K562 (cell line): ENCODE measurements around the gene RRM2. TPM values are rescaled to one million over a fixed set of nuclear protein-coding genes. Genes with fewer than 3 reads are reported as not detected.

ENCODE experiments used
- ATAC-seq: fragments of 200-7000 bp; cut with Tn5 transposase; 3 replicates; pipeline ENCODE4 v1.9.1; 2020; ENCODE audit warnings: moderate library complexity
- BruUV-seq: library from RNA; stranded (reverse); fragments of 400-500 nt; replicated peaks from 2 replicates; lab custom pipeline; 2021; lab: Mats Ljungman, UMichigan
- CTCF ChIA-PET: fragments of 300-600 bp; formaldehyde crosslinking; extraction: SDS; loops from one replicate; lab custom pipeline; 2021; ENCODE audit warnings: low intra/inter-chr PET ratio; lab: Yijun Ruan, JAX
- POLR2A ChIA-PET: fragments of 300-600, 350-650 bp; sonication (Branson Sonifier 250); formaldehyde crosslinking; extraction: SDS; loops from one replicate; lab custom pipeline; 2021; ENCODE audit warnings: antibody characterized with exemption, inconsistent platforms; lab: Yijun Ruan, JAX
- DNase-seq, 4 experiments: peaks; one replicate each; pipeline versions ENCODE4 v3.0.0 to v3.0.0-alpha.2; 2011 to 2018; ENCODE audit warnings: low spot score in 3 of 4, mixed read lengths in 3 of 4; ENCODE audit errors: extremely low read depth in 1 of 4
- FAIRE-seq: peaks from 2 replicates; lab custom pipeline; 2011; peaks lifted over from hg19 to GRCh38; lab: Jason Lieb, UNC
- H2AFZ ChIP-seq: 2 replicates; pipeline ENCODE4 v1.6.0; 2011; ENCODE audit warnings: low read depth, low read length, control low read depth, inconsistent platforms
- H3K27ac ChIP-seq: fragments of 200-600 bp; 3 replicates; pipeline ENCODE4 v1.8.0; 2011; ENCODE audit warnings: low read depth, mild to moderate bottlenecking, control low read depth, inconsistent platforms, low read length, moderate library complexity, mixed read lengths; ENCODE audit errors: extremely low read depth
- H3K27me3 ChIP-seq, 2 experiments: fragments of 300-600 bp in 1 of 2; 2 replicates in 1 of 2; 3 replicates in 1 of 2; pipeline versions ENCODE4 v1.6.0 to v1.8.0; 2011; ENCODE audit warnings: inconsistent platforms in 2 of 2, low read length in 2 of 2, mild to moderate bottlenecking in 1 of 2, mixed read lengths in 1 of 2, moderate library complexity in 1 of 2; ENCODE audit not compliant: control insufficient read depth in 2 of 2, insufficient read depth in 2 of 2
- H3K36me3 ChIP-seq: fragments of 300-600 bp; 3 replicates; pipeline ENCODE4 v1.8.0; 2011; ENCODE audit warnings: mild to moderate bottlenecking, low read length, inconsistent platforms; ENCODE audit not compliant: control insufficient read depth, insufficient read depth
- H3K4me1 ChIP-seq, 2 experiments: fragments of 200-600 bp in 1 of 2; replicated peaks in 1 of 2; 2 replicates in 1 of 2; 3 replicates in 1 of 2; pipeline versions ENCODE4 v1.5.1 to v1.8.0; 2011; ENCODE audit warnings: inconsistent platforms in 2 of 2, low read length in 2 of 2, mild to moderate bottlenecking in 1 of 2, mixed read lengths in 1 of 2, moderate library complexity in 1 of 2; ENCODE audit not compliant: control insufficient read depth in 2 of 2, insufficient read depth in 2 of 2
- H3K4me2 ChIP-seq: 2 replicates; pipeline ENCODE4 v1.6.1; 2011; ENCODE audit warnings: low read length, control low read depth, inconsistent platforms, mixed read lengths; ENCODE audit not compliant: insufficient read depth
- H3K4me3 ChIP-seq: fragments of 200-600 bp; sonication (generic), shearing (Covaris generic); 2 replicates; pipeline ENCODE4 v1.5.1; 2016; ENCODE audit warnings: control low read depth, inconsistent platforms
- H3K79me2 ChIP-seq: fragments of 200-600 bp; 3 replicates; pipeline ENCODE4 v1.8.0; 2011; ENCODE audit warnings: low read length, inconsistent platforms; ENCODE audit not compliant: control insufficient read depth, insufficient read depth
- H3K9ac ChIP-seq, 2 experiments: 2 replicates each; pipeline versions ENCODE4 v1.6.0 to v1.6.1; 2011; ENCODE audit warnings: low read depth in 2 of 2, low read length in 2 of 2, control low read depth in 1 of 2, inconsistent platforms in 1 of 2, mild to moderate bottlenecking in 1 of 2, mixed read lengths in 1 of 2; ENCODE audit not compliant: insufficient read depth in 1 of 2
- H3K9me1 ChIP-seq: one replicate; pipeline ENCODE4 v1.6.0; 2011; ENCODE audit warnings: inconsistent platforms, mild to moderate bottlenecking, low read length, moderate library complexity; ENCODE audit not compliant: control insufficient read depth, insufficient read depth
- H3K9me3 ChIP-seq: replicated peaks from 2 replicates; pipeline ENCODE4 v1.5.1; 2011; ENCODE audit warnings: low read depth, low read length, inconsistent platforms; ENCODE audit not compliant: control insufficient read depth, insufficient read depth
- H4K20me1 ChIP-seq: replicated peaks from 2 replicates; pipeline ENCODE4 v1.6.1; 2011; ENCODE audit warnings: low read length, inconsistent platforms, mixed read lengths; ENCODE audit not compliant: control insufficient read depth, insufficient read depth
- BACH1 ChIP-seq: fragments of 200-800 bp; sonication (Bioruptor generic); IDR thresholded peaks from 2 replicates; pipeline ENCODE4 v1.6.1; 2016; ENCODE audit warnings: missing genetic modification characterization, missing compliant biosample characterization
- BCOR ChIP-seq: fragments of 450-650 bp; IDR thresholded peaks from 2 replicates; pipeline ENCODE4 v1.6.1; 2016
- BRD9 ChIP-seq: fragments of 450-650 bp; IDR thresholded peaks from 2 replicates; pipeline ENCODE4 v1.6.1; 2018; ENCODE audit warnings: low read depth; ENCODE audit not compliant: partially characterized antibody
- EWSR1 ChIP-seq: fragments of 450-650 bp; IDR thresholded peaks from 2 replicates; pipeline ENCODE4 v1.6.1; 2018; ENCODE audit warnings: borderline replicate concordance, mild to moderate bottlenecking, low read depth, moderate library complexity; ENCODE audit not compliant: partially characterized antibody
- GATAD2A ChIP-seq: fragments of 450-650 bp; IDR thresholded peaks from 2 replicates; pipeline ENCODE4 v1.6.1; 2017
- HDAC6 ChIP-seq: IDR thresholded peaks from 2 replicates; pipeline ENCODE4 v1.6.1; 2012; ENCODE audit warnings: low read depth, mild to moderate bottlenecking, control low read depth, inconsistent platforms, low read length, moderate library complexity
- MIER1 ChIP-seq: fragments of 450-650 bp; IDR thresholded peaks from 2 replicates; pipeline ENCODE4 v1.6.1; 2016; ENCODE audit warnings: antibody characterized with exemption, mild to moderate bottlenecking, low read depth
- PRPF4 ChIP-seq: fragments of 200-400 bp; formaldehyde crosslinking; IDR thresholded peaks from one replicate; pipeline ENCODE4 v1.6.1; 2017; ENCODE audit warnings: low read length, low read depth, mild to moderate bottlenecking; ENCODE audit not compliant: insufficient read depth, poor library complexity, severe bottlenecking
- RBBP5 ChIP-seq: fragments of 200-600 bp; sonication (generic); IDR thresholded peaks from 2 replicates; pipeline ENCODE4 v1.6.1; 2012; ENCODE audit warnings: borderline replicate concordance, mild to moderate bottlenecking, low read length, control low read depth, inconsistent platforms; ENCODE audit not compliant: insufficient read depth, poor library complexity, severe bottlenecking
- RFX1 ChIP-seq: fragments of 450-650 bp; IDR thresholded peaks from 2 replicates; pipeline ENCODE4 v1.6.1; 2016; ENCODE audit warnings: mild to moderate bottlenecking, moderate library complexity
- YY1 ChIP-seq, 3 experiments: IDR thresholded peaks; 2 replicates each; pipeline ENCODE4 v1.6.1; 2011; ENCODE audit warnings: low read length in 2 of 3, mild to moderate bottlenecking in 2 of 3, moderate library complexity in 2 of 3, borderline replicate concordance in 1 of 3, control low read depth in 1 of 3, low read depth in 1 of 3; ENCODE audit not compliant: insufficient read depth in 3 of 3, insufficient replicate concordance in 2 of 3, control insufficient read depth in 1 of 3, insufficient read length in 1 of 3; ENCODE audit errors: extremely low read depth in 1 of 3
- ZNF165 ChIP-seq: fragments of 250-450 bp; sonication (Bioruptor Pico); IDR thresholded peaks from 2 replicates; pipeline ENCODE4 v1.4.0; 2020; ENCODE audit warnings: borderline replicate concordance
- ZNF511 ChIP-seq: sonication (generic); formaldehyde crosslinking; IDR thresholded peaks from 2 replicates; pipeline ENCODE4 v1.8.0; 2022; ENCODE audit warnings: mild to moderate bottlenecking, missing genetic modification reagents
- ZNF668 ChIP-seq: fragments of 250-450 bp; sonication (Bioruptor Pico); IDR thresholded peaks from 2 replicates; pipeline ENCODE4 v1.8.0; 2022; ENCODE audit warnings: mild to moderate bottlenecking, inconsistent platforms
- ZNF695 ChIP-seq: fragments of 450-650 bp; formaldehyde crosslinking; IDR thresholded peaks from 2 replicates; pipeline ENCODE4 v1.4.0; 2020; ENCODE audit warnings: mild to moderate bottlenecking, moderate library complexity
- ZNF696 ChIP-seq: fragments of 250-450 bp; sonication (Bioruptor Pico); conservative IDR thresholded peaks from 2 replicates; pipeline ENCODE4 v1.4.0; 2020; ENCODE audit warnings: mild to moderate bottlenecking, moderate library complexity
- WGBS: fragments of 100-300 bp; shearing (Covaris generic); methylation state at CpG from one replicate; pipeline ENCODE4 v1.1.6; 2016; ENCODE audit warnings: low coverage, mixed read lengths; ENCODE audit not compliant: insufficient coverage; ENCODE audit errors: missing lambda C conversion rate; 5-methylcytosine and 5-hydroxymethylcytosine counted together
- in situ Hi-C: fragments of 300-500 bp; cut with MboI; formaldehyde crosslinking; loops from 4 replicates; pipeline ENCODE4 v1.15.0; 2018; ENCODE audit warnings: inconsistent platforms, mixed read lengths
- intact Hi-C: fragments of 100-400 bp; cut with micrococcal nuclease; formaldehyde crosslinking; loops from 2 replicates; pipeline ENCODE4 v1.14.2; 2022
- polyA plus RNA-seq, 8 experiments: library from polyadenylated mRNA; depleted of rRNA in 4 of 8; stranded (reverse) in 5 of 8; unstranded in 3 of 8; fragments of >200 nt; fragmentation: Nextera tagmentation in 2 of 8; fragmentation: Illumina TruSeq in 1 of 8; extraction: Ambion mirVana in 2 of 8; extraction: Trizol in 1 of 8; gene quantifications; 2 replicates each; pipeline versions ENCODE4 v1.2.1 to v1.2.3, GENCODE V29; 2011 to 2014; ENCODE audit warnings: inconsistent platforms in 1 of 8, missing spikeins in 1 of 8
- total RNA-seq, 7 experiments: library from RNA; depleted of rRNA in 6 of 7; stranded (reverse); fragments of >200 nt in 6 of 7; fragmentation: Illumina TruSeq in 2 of 7; extraction: Trizol in 2 of 7; gene quantifications; 2 replicates each; pipeline versions ENCODE4 v1.2.1 to v1.2.3, GENCODE V29; 2011 to 2021; ENCODE audit warnings: low replicate concordance in 1 of 7

The RRM2 gene
- total and polyA plus RNA-seq, 9 of the 15 experiments (the other 6 are each of a cell fraction or from before 2014, with no cell fraction given) = 50.1 to 244 (median 128) TPM

DNA sequence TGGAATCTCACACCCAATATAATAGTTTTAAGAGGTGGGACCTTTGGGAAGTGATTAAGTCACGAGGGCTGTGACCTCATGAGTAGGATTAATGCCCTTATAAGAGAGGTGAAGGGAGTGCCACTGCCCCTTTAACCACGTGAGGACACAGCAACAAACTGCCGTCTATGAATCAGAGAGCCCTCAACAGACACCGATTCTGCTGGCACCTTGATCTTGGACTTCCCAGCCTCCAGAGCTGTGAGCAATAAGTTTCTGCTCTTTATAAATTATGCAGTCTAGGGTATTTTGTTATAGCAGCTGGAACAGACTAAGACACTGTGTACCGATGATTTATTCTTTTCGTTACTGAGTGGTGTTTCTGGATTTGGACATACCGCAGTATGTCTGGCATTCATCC lies 56.2 kb downstream of the RRM2 start:
- Histone ChIP-seq H4K20me1 (no peaks in the 10 kb centered on the region), H3K36me3 (peaks cover 3% of the 10 kb centered on the region; the same call in 2 of the 3 replicates), H2AFZ (no peak overlapping the region), H3K27me3 (no peaks in the 10 kb centered on the region), H3K4me1 (no peaks in the 10 kb centered on the region; a peak in 1 of 5 replicates), H3K9me1 (no peaks in the 10 kb centered on the region)
- FAIRE-seq = no peak
- no peak for ATAC-seq
- BruUV-seq = no TSS peak
- intact Hi-C loops (no loop called here), in situ Hi-C loops (no loop called here)
- no peak for TF ChIP-seq RFX1
- no peak for TF ChIP-seq HDAC6
- TF ChIP-seq BRD9 = no peak
- TF ChIP-seq GATAD2A = no peak
- TF ChIP-seq, all 486 proteins: peak for 0
- no peak overlapping the region for H3K9ac ChIP-seq
- ChIA-PET CTCF (no interaction called here), POLR2A (interaction anchor here (0.8 kb wide), 1 partner anchor 304 kb away, joined by 3 read pairs; no protein-coding TSS in a partner anchor)
- H3K79me2 ChIP-seq = no peaks in the 10 kb centered on the region
- WGBS = 75% methylated on average over 7 of the region's 7 CpGs
- H3K4me3 ChIP-seq = no peak overlapping the region
- no peaks in the 10 kb centered on the region for H3K9me3 ChIP-seq
- H3K27ac ChIP-seq = no peak overlapping the region
- DNase-seq = no peak
- no peak overlapping the region for H3K4me2 ChIP-seq

- WGBS = 80% methylated on average over 3 of the region's 3 CpGs
- no peak for TF ChIP-seq RBBP5
- TF ChIP-seq BCOR = no peak
- no peak for TF ChIP-seq ZNF696
- TF ChIP-seq PRPF4 = no peak
- no peak for TF ChIP-seq EWSR1
- TF ChIP-seq ZNF165 (CRISPR knock-in tag) = no peak
- no peak for TF ChIP-seq YY1 (IDR thresholded peaks at IDR 0.05; ENCODE audit: borderline replicate concordance in 1 of 3, control insufficient read depth in 1 of 3, extremely low read depth in 1 of 3, insufficient read depth in 3 of 3, insufficient read length in 1 of 3, insufficient replicate concordance in 2 of 3, low read depth in 1 of 3, low read length in 2 of 3)
- TF ChIP-seq ZNF668 (CRISPR knock-in tag) = no peak
- no peak for TF ChIP-seq ZNF511 (CRISPR knock-in tag)
- TF ChIP-seq MIER1 = no peak
- no peak for TF ChIP-seq BACH1
- no peak for TF ChIP-seq ZNF695 (CRISPR knock-in tag)
Observed at GRCh38 chr2:10179422-10179821, 56.9 kb downstream of the RRM2 start.

More at GRCh38 chr2:10179422-10179821, 56.9 kb downstream of the RRM2 start:
- in situ Hi-C loops = no loop called here
- FAIRE-seq (no peak), DNase-seq (no peak), ATAC-seq (no peak)
- H3K27ac ChIP-seq = no peak overlapping the region
- BruUV-seq = no TSS peak
- H3K36me3 ChIP-seq = no peaks in the 10 kb centered on the region; the same call in 2 of the 3 replicates
- H3K4me1 ChIP-seq = peaks cover 0 to 2% of the 10 kb centered on the region in 2 experiments; a peak in 1 of 5 replicates
- H3K4me3 ChIP-seq = no peak overlapping the region
- CTCF ChIA-PET = no interaction called here
- no peak overlapping the region for H3K9ac ChIP-seq
- H3K4me2 ChIP-seq = no peak overlapping the region
- no peaks in the 10 kb centered on the region for H3K79me2 ChIP-seq
- H3K27me3 ChIP-seq = no peaks in the 10 kb centered on the region
- H3K9me1 ChIP-seq = no peaks in the 10 kb centered on the region
- no peaks in the 10 kb centered on the region for H3K9me3 ChIP-seq
- POLR2A ChIA-PET = interaction anchor here (0.8 kb wide), 1 partner anchor 303 kb away, joined by 3 read pairs; no protein-coding TSS in a partner anchor
- intact Hi-C loops = no loop called here
- no peak overlapping the region for H2AFZ ChIP-seq
- H4K20me1 ChIP-seq = no peaks in the 10 kb centered on the region
